HL-60 (cell line): ENCODE data around the gene SLC22A23.

Experiments
- GABPA ChIP-seq: IDR thresholded peaks from 2 replicates; pipeline ENCODE4 v1.6.1; 2012; ENCODE audit warnings: low read depth
- POLR2AphosphoS5 ChIP-seq: IDR thresholded peaks from 2 replicates; pipeline ENCODE4 v1.6.1; 2012; ENCODE audit warnings: low read depth
- SPI1 ChIP-seq: IDR thresholded peaks from 2 replicates; pipeline ENCODE4 v1.6.1; 2012; ENCODE audit warnings: low read depth, mild to moderate bottlenecking, borderline replicate concordance
- TF ChIP-seq, protein P1 (sequence below): IDR thresholded peaks from one replicate; pipeline ENCODE4 v1.5.1; 2011; ENCODE audit warnings: low read length, control low read depth, inconsistent platforms; ENCODE audit not compliant: insufficient read depth
- TF ChIP-seq, protein P2 (sequence below): IDR thresholded peaks from 2 replicates; pipeline ENCODE4 v1.6.1; 2012; ENCODE audit warnings: low read depth; ENCODE audit not compliant: insufficient replicate concordance

DNA sequence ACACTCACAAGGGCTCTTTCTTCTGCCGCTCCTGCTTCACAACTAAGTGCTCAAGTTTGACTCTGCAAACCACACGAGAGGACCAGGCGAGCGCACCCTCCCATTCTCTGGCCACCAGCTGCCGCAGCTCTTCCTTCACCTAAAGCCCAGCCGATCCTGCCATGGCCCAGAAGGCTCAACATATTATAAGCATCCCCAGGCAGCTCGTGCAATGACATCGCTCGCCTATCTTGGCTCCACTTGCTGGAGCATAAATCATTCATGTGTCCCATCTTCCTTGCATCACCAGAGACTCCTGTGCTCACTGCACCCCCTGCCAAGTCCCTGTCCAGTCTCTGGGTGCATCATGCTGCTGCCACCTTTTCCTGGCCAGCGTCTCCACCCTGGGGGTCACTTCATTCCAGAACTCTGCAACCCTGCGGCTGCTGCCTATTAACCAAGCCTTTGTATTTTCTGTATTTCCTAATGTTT is 139.1 kb downstream of the SLC22A23 start:
- TF ChIP-seq, protein P1, sequence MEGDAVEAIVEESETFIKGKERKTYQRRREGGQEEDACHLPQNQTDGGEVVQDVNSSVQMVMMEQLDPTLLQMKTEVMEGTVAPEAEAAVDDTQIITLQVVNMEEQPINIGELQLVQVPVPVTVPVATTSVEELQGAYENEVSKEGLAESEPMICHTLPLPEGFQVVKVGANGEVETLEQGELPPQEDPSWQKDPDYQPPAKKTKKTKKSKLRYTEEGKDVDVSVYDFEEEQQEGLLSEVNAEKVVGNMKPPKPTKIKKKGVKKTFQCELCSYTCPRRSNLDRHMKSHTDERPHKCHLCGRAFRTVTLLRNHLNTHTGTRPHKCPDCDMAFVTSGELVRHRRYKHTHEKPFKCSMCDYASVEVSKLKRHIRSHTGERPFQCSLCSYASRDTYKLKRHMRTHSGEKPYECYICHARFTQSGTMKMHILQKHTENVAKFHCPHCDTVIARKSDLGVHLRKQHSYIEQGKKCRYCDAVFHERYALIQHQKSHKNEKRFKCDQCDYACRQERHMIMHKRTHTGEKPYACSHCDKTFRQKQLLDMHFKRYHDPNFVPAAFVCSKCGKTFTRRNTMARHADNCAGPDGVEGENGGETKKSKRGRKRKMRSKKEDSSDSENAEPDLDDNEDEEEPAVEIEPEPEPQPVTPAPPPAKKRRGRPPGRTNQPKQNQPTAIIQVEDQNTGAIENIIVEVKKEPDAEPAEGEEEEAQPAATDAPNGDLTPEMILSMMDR: no peak
- TF ChIP-seq, protein P2, sequence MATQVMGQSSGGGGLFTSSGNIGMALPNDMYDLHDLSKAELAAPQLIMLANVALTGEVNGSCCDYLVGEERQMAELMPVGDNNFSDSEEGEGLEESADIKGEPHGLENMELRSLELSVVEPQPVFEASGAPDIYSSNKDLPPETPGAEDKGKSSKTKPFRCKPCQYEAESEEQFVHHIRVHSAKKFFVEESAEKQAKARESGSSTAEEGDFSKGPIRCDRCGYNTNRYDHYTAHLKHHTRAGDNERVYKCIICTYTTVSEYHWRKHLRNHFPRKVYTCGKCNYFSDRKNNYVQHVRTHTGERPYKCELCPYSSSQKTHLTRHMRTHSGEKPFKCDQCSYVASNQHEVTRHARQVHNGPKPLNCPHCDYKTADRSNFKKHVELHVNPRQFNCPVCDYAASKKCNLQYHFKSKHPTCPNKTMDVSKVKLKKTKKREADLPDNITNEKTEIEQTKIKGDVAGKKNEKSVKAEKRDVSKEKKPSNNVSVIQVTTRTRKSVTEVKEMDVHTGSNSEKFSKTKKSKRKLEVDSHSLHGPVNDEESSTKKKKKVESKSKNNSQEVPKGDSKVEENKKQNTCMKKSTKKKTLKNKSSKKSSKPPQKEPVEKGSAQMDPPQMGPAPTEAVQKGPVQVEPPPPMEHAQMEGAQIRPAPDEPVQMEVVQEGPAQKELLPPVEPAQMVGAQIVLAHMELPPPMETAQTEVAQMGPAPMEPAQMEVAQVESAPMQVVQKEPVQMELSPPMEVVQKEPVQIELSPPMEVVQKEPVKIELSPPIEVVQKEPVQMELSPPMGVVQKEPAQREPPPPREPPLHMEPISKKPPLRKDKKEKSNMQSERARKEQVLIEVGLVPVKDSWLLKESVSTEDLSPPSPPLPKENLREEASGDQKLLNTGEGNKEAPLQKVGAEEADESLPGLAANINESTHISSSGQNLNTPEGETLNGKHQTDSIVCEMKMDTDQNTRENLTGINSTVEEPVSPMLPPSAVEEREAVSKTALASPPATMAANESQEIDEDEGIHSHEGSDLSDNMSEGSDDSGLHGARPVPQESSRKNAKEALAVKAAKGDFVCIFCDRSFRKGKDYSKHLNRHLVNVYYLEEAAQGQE: no peak
- TF ChIP-seq POLR2AphosphoS5 (no peak), SPI1 (no peak), GABPA (no peak)
